Left ventricle myocardium inferior (tissue), 1 donor: ENCODE results near the gene TRPM2. TPM values are rescaled to one million over a fixed set of nuclear protein-coding genes. Genes with fewer than 3 reads are reported as not detected.

ENCODE experiments used
- DNase-seq: peaks from one replicate; pipeline ENCODE4 v3.0.0-alpha.2; 2020
- H3K27ac ChIP-seq: fragments of 200-600 bp; replicated peaks from 2 replicates; pipeline ENCODE4 v1.8.0; 2021
- H3K27me3 ChIP-seq: fragments of 200-600 bp; 2 replicates; pipeline ENCODE4 v1.8.0; 2021; ENCODE audit warnings: low read depth
- H3K36me3 ChIP-seq: fragments of 200-600 bp; 2 replicates; pipeline ENCODE4 v1.8.0; 2021
- H3K4me1 ChIP-seq: fragments of 200-600 bp; 2 replicates; pipeline ENCODE4 v1.8.0; 2021
- H3K4me3 ChIP-seq: fragments of 200-600 bp; 2 replicates; pipeline ENCODE4 v1.8.0; 2021; ENCODE audit warnings: mild to moderate bottlenecking, moderate library complexity
- H3K9me3 ChIP-seq: fragments of 200-600 bp; replicated peaks from 2 replicates; pipeline ENCODE4 v1.8.0; 2021
- intact Hi-C: fragments of 100-400 bp; cut with micrococcal nuclease; formaldehyde crosslinking; loops from one replicate; pipeline ENCODE4 v1.11.0; 2022
- total RNA-seq: library from RNA; stranded (reverse); fragmentation: NEBNext Ultra II Directional; extraction: Animal tissue kit (Norgen Biotek cat#: 25700); gene quantifications from one replicate; pipeline ENCODE4 v1.2.1, GENCODE V29; 2021
- TF ChIP-seq, protein P1 (sequence below): fragments of 200-600 bp; IDR thresholded peaks from 2 replicates; pipeline ENCODE4 v1.8.0; 2021; ENCODE audit warnings: antibody characterized with exemption, mild to moderate bottlenecking, borderline replicate concordance
- donor health status: DM: no; HTN: yes; CAD: no; lungs with severe emphysema.

The TRPM2 gene
- total RNA-seq, 1 donor from 2014 or later, result 1.8 TPM

DNA sequence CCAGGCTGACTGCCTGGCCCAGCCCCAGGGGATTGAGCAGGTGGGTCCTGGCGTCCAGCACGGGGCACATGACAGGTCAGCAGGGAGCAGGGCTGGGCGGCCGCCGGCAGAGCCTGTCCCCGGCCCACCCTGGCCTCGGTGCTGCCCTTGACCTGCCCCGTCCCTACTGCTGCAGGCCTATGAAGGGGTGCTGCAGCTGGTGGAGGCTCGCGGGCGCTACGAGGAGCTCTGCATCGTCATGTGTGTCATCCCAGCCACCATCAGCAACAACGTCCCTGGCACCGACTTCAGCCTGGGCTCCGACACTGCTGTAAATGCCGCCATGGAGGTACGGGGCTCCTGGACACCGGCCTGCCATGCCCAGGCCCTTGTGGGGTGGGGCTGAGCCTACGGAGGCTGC, 29.8 kb upstream of the TRPM2 start:
- H3K27ac ChIP-seq, result no peak overlapping the region
- H3K9me3 ChIP-seq, result no peaks in the 10 kb centered on the region
- TF ChIP-seq, protein P1, sequence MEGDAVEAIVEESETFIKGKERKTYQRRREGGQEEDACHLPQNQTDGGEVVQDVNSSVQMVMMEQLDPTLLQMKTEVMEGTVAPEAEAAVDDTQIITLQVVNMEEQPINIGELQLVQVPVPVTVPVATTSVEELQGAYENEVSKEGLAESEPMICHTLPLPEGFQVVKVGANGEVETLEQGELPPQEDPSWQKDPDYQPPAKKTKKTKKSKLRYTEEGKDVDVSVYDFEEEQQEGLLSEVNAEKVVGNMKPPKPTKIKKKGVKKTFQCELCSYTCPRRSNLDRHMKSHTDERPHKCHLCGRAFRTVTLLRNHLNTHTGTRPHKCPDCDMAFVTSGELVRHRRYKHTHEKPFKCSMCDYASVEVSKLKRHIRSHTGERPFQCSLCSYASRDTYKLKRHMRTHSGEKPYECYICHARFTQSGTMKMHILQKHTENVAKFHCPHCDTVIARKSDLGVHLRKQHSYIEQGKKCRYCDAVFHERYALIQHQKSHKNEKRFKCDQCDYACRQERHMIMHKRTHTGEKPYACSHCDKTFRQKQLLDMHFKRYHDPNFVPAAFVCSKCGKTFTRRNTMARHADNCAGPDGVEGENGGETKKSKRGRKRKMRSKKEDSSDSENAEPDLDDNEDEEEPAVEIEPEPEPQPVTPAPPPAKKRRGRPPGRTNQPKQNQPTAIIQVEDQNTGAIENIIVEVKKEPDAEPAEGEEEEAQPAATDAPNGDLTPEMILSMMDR, result no peak
- no peaks in the 10 kb centered on the region for H3K4me1 ChIP-seq
- no peak overlapping the region for H3K4me3 ChIP-seq
- H3K27me3 ChIP-seq, result no peaks in the 10 kb centered on the region
- intact Hi-C loops, result no loop called here
- no peak for DNase-seq
- H3K36me3 ChIP-seq, result peaks cover 85% of the 10 kb centered on the region

DNA sequence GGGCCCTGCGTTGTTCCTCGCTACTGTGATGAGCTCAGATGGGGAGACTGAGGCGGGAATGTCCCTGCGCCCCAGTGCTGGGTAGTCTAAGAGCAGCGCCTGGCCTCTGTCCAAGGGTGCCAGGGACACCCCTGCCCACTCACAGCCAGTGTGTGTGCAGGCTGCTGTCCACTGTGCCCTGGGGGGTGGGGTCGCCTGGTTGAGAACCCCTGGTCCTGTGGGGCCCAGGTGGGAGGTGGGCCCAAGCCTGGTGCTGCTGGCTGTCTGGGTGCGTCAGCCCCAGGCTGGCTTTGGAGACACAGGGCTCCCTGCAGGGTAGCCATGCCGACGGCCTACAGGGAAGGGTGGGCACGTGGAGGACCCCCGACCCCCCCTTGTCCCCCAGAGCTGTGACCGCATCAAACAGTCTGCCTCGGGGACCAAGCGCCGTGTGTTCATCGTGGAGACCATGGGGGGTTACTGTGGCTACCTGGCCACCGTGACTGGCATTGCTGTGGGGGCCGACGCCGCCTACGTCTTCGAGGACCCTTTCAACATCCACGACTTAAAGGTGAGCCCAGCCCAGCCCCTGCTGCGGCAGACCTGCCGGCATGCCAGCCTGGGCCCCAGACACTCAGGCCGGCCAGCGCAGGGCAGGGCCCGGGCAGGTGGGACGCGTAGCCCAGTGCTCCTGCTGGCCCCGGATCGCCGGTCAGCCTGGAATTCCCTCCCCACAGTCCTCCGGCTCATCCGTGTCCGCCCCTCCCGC, 29.1 kb upstream of the TRPM2 start:
- Histone ChIP-seq H3K36me3 (peaks cover 78% of the 10 kb centered on the region), H3K27ac (no peak overlapping the region), H3K4me1 (no peaks in the 10 kb centered on the region), H3K9me3 (no peaks in the 10 kb centered on the region), H3K4me3 (no peak overlapping the region), H3K27me3 (no peaks in the 10 kb centered on the region)
- intact Hi-C loops, result no loop called here
- DNase-seq, result no peak
- TF ChIP-seq, protein P1, result no peak

DNA sequence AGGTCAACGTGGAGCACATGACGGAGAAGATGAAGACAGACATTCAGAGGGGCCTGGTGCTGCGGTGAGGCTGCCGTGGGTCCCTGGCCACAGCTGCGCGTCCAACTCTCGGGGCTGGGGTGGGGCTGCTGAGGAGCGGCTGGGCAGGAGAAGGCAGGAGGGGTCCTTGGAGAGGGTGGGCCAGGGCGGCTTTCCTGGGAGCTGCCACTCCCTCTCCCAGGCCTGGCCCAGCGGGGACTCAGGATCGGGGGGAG, 28.6 kb upstream of the TRPM2 start:
- Histone ChIP-seq H3K27ac (no peak overlapping the region), H3K4me3 (no peak overlapping the region), H3K36me3 (peaks cover 74% of the 10 kb centered on the region), H3K4me1 (no peaks in the 10 kb centered on the region), H3K27me3 (no peaks in the 10 kb centered on the region), H3K9me3 (no peaks in the 10 kb centered on the region)
- intact Hi-C loops, result no loop called here
- TF ChIP-seq, protein P1, result no peak
- DNase-seq, result no peak

DNA sequence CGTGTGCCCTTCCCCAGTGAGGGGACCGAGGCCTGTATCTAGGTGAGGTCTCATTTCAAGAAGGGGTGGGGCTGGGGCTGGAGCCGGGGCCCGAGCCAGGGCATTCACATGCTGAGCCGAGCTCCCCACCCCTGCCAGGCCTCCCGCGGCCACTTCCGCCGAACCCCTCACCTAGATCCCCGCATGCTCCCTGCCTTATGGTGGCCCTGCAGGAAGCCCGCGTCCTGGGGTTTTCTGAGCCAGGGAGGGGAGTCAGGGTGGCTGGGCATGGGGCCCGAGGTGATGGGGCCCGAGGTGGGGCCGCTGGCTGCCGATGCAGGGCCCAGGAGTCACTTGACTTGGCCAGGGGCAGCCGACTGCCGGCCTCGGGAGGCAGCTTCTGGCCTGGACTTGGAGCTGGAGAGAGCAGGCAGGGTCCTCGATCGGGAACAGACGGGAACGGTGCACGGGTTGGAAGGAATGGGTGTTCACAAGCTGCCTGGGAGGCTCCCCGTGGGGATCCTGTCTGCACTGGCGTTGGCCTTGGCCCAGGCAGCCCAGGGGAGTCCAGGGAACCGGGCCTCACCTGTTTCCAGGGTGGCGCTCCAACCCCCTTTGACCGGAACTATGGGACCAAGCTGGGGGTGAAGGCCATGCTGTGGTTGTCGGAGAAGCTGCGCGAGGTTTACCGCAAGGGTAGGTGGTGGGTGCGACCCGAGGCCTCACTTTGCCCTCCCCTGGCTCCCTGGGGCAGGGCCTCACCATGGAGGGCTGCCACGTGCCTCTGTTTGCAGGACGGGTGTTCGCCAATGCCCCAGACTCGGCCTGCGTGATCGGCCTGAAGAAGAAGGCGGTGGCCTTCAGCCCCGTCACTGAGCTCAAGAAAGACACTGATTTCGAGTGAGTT, 27.8 kb upstream of the TRPM2 start:
- no peaks in the 10 kb centered on the region for H3K4me1 ChIP-seq
- TF ChIP-seq, protein P1, result no peak
- intact Hi-C loops, result no loop called here
- H3K27me3 ChIP-seq, result no peaks in the 10 kb centered on the region
- H3K36me3 ChIP-seq, result peaks cover 65% of the 10 kb centered on the region
- no peak overlapping the region for H3K27ac ChIP-seq
- DNase-seq, result no peak
- H3K9me3 ChIP-seq, result no peaks in the 10 kb centered on the region
- H3K4me3 ChIP-seq, result no peak overlapping the region

DNA sequence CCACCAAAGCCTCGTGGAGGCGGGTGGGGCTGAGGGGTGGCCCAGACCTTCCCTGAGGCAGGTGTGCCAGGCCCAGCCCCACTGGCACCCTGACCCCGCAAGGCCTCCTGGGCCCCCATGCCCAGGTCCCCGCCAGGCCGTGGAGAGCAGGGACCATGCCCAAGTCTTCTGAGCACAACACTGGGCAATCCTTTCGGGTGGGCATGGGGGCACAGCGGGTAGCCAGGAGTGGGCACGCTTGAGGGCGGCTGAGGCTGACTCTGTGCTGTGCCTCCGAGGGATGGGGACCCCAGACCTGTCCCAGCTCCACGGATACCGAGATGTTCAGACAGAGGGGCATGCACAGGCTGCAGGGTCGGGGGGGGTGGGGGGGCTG, 27.2 kb upstream of the TRPM2 start:
- Histone ChIP-seq H3K4me1 (no peaks in the 10 kb centered on the region), H3K4me3 (no peak overlapping the region), H3K27me3 (no peaks in the 10 kb centered on the region), H3K27ac (no peak overlapping the region), H3K9me3 (no peaks in the 10 kb centered on the region), H3K36me3 (peaks cover 60% of the 10 kb centered on the region)
- no peak for DNase-seq
- intact Hi-C loops, result no loop called here
- TF ChIP-seq, protein P1, result no peak
